Embryonic facial prominence (tissue), 1 donor: Measurements from ENCODE around the gene CMTM4.

Source experiments
- DNase-seq: peaks from one replicate; pipeline ENCODE4 v3.0.0-alpha.2; 2016; ENCODE audit errors: extremely low spot score

CMTM4 gene

DNA sequence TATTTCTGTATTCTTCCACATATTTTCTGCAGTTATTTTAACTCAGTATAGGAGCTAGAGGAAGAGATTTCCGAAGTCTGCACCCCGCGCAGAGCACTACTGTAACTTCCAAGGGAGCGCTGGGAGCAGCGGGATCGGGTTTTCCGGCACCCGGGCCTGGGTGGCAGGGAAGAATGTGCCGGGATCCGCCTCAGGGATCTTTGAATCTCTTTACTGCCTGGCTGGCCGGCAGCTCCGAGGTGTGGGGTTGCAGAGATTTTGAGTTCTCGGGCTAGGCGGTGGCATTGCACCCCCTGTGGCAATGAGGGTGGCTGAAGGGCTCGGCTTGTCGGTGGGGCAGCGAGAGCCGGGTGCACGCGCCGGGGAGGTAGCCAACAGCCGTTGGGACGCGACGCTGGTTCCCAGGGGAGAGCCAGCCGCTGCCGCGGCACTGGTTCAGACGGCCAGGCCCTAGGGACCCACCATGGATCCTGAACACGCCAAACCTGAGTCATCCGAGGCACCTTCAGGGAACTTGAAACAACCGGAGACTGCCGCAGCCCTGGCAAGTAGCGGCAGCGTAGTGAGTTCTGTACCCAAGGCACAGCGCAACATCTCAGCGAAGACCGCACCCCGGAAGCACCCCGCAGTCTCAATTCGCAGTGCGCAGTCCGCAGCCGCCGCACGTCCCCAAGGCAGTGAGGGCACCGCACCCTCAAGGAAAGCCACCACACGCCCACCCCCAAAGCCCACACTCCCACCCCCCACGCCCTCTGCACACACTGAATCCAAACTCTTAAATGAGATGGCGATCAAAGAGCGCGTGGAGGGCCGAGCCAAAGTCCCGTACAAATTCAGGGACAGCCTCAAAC lies 130.3 kb downstream of the CMTM4 start, which contains the start of gene CMTM1:
TSS of gene CMTM1 (plus strand) at position 389 of the 851 bp plus-strand sequence. CDS start at position 464, 75 bp downstream.
- DNase-seq = no peak
